OCI-LY1 (cell line): Measurements from ENCODE around the gene TRIM42.

Source experiments
- H2AFZ ChIP-seq: fragments of 200-600 bp; sonication (generic), shearing (Covaris generic); 2 replicates; pipeline ENCODE4 v1.6.0; 2014; ENCODE audit warnings: antibody characterized with exemption, mild to moderate bottlenecking, low read length
- H3F3A ChIP-seq: fragments of 200-600 bp; sonication (generic), shearing (Covaris generic); 2 replicates; pipeline ENCODE4 v1.6.0; 2014; ENCODE audit warnings: mild to moderate bottlenecking, antibody characterized with exemption, low read length, moderate library complexity; ENCODE audit not compliant: insufficient read depth
- H3K27ac ChIP-seq: fragments of 200-600 bp; sonication (generic); 2 replicates; pipeline ENCODE4 v1.5.1; 2014; ENCODE audit warnings: low read length, mixed run types, mild to moderate bottlenecking, low read depth; ENCODE audit not compliant: poor library complexity, severe bottlenecking
- H3K27me3 ChIP-seq: fragments of 200-600 bp; sonication (generic); 2 replicates; pipeline ENCODE4 v1.6.0; 2014; ENCODE audit warnings: antibody characterized with exemption, mild to moderate bottlenecking, low read length, moderate library complexity; ENCODE audit not compliant: insufficient read depth
- H3K36me3 ChIP-seq: fragments of 200-600 bp; sonication (generic); 2 replicates; pipeline ENCODE4 v1.6.1; 2014; ENCODE audit warnings: mild to moderate bottlenecking, antibody characterized with exemption, low read length, moderate library complexity, mixed read lengths; ENCODE audit not compliant: insufficient read depth
- H3K4me1 ChIP-seq: fragments of 200-600 bp; sonication (generic); 2 replicates; pipeline ENCODE4 v1.5.1; 2014; ENCODE audit warnings: mild to moderate bottlenecking, low read length, moderate library complexity; ENCODE audit not compliant: insufficient read depth, severe bottlenecking
- H3K4me2 ChIP-seq: fragments of 200-600 bp; sonication (generic), shearing (Covaris generic); 2 replicates; pipeline ENCODE4 v1.6.1; 2014; ENCODE audit warnings: low read length
- H3K4me3 ChIP-seq: fragments of 200-600 bp; sonication (generic); 2 replicates; pipeline ENCODE4 v1.5.1; 2014; ENCODE audit warnings: low read length, low read depth, mild to moderate bottlenecking, mixed read lengths; ENCODE audit not compliant: poor library complexity, severe bottlenecking
- H3K79me2 ChIP-seq: fragments of 200-600 bp; shearing (Covaris generic); 2 replicates; pipeline ENCODE4 v1.6.1; 2016; ENCODE audit warnings: mixed run types, low read length, mixed read lengths; ENCODE audit not compliant: insufficient read depth
- H3K9ac ChIP-seq: fragments of 200-600 bp; sonication (generic), shearing (Covaris generic); 2 replicates; pipeline ENCODE4 v1.6.1; 2014; ENCODE audit warnings: mild to moderate bottlenecking, low read length, mixed read lengths
- H3K9me2 ChIP-seq: fragments of 200-600 bp; sonication (generic), shearing (Covaris generic); 2 replicates; pipeline ENCODE4 v1.6.1; 2014; ENCODE audit warnings: low read depth, mild to moderate bottlenecking, low read length, mixed read lengths
- H3K9me3 ChIP-seq: fragments of 200-600 bp; shearing (Covaris generic); 2 replicates; pipeline ENCODE4 v1.6.1; 2014; ENCODE audit warnings: low read length, mixed read lengths
- H4K20me1 ChIP-seq: fragments of 200-600 bp; sonication (generic), shearing (Covaris generic); 2 replicates; pipeline ENCODE4 v1.6.0; 2016; ENCODE audit warnings: mild to moderate bottlenecking, low read length; ENCODE audit not compliant: insufficient read depth
- CTCF ChIP-seq: fragments of 200-600 bp; sonication (generic), shearing (Covaris generic); IDR thresholded peaks from 2 replicates; pipeline ENCODE4 v1.5.1; 2017; ENCODE audit warnings: mild to moderate bottlenecking, antibody characterized with exemption, low read length, moderate library complexity, mixed read lengths
- EZH2 ChIP-seq: fragments of 200-600 bp; sonication (generic), shearing (Covaris generic); IDR thresholded peaks from 2 replicates; pipeline ENCODE4 v1.8.0; 2017; ENCODE audit warnings: borderline replicate concordance, mixed run types, mild to moderate bottlenecking, antibody characterized with exemption, low read length, moderate library complexity, mixed read lengths

Gene TRIM42

GRCh38 chr3:140651287-140651686 lies 26.6 kb upstream of the TRIM42 start:
- no peak overlapping the region for H3K9ac ChIP-seq
- H3K4me1 ChIP-seq, result no peaks in the 10 kb centered on the region
- no peak overlapping the region for H2AFZ ChIP-seq
- no peaks in the 10 kb centered on the region for H3K9me2 ChIP-seq
- H3K9me3 ChIP-seq, result no peaks in the 10 kb centered on the region
- no peak overlapping the region for H3K4me3 ChIP-seq
- H3K4me2 ChIP-seq, result no peak overlapping the region
- no peaks in the 10 kb centered on the region for H3K79me2 ChIP-seq
- no peak for TF ChIP-seq CTCF
- TF ChIP-seq EZH2, result no peak
- H3K27ac ChIP-seq, result no peak overlapping the region
- H3K27me3 ChIP-seq, result no peaks in the 10 kb centered on the region
- H4K20me1 ChIP-seq, result no peaks in the 10 kb centered on the region
- H3K36me3 ChIP-seq, result no peaks in the 10 kb centered on the region
- no peaks in the 10 kb centered on the region for H3F3A ChIP-seq

GRCh38 chr3:140655678-140656077 lies 22.2 kb upstream of the TRIM42 start:
- H3K27ac ChIP-seq, result no peak overlapping the region
- no peak overlapping the region for H3K9ac ChIP-seq
- H3F3A ChIP-seq, result no peaks in the 10 kb centered on the region
- no peaks in the 10 kb centered on the region for H3K9me2 ChIP-seq
- H3K27me3 ChIP-seq, result no peaks in the 10 kb centered on the region
- H3K4me2 ChIP-seq, result no peak overlapping the region
- no peak overlapping the region for H2AFZ ChIP-seq
- TF ChIP-seq EZH2, result no peak
- TF ChIP-seq CTCF, result no peak
- H4K20me1 ChIP-seq, result no peaks in the 10 kb centered on the region
- no peaks in the 10 kb centered on the region for H3K4me1 ChIP-seq
- H3K79me2 ChIP-seq, result no peaks in the 10 kb centered on the region
- H3K9me3 ChIP-seq, result no peaks in the 10 kb centered on the region
- H3K4me3 ChIP-seq, result no peak overlapping the region
- no peaks in the 10 kb centered on the region for H3K36me3 ChIP-seq

- TF ChIP-seq CTCF, result no peak
- no peak for TF ChIP-seq EZH2
- H3K79me2 ChIP-seq, result no peaks in the 10 kb centered on the region
- H4K20me1 ChIP-seq, result no peaks in the 10 kb centered on the region
- H3F3A ChIP-seq, result no peaks in the 10 kb centered on the region
- H3K9me2 ChIP-seq, result no peaks in the 10 kb centered on the region
- no peaks in the 10 kb centered on the region for H3K4me1 ChIP-seq
- H3K4me3 ChIP-seq, result no peak overlapping the region
- 0 out of 2 replicates have a peak, but pooled peaks cover 2% of the 10 kb centered on the region for H3K9me3 ChIP-seq
- no peaks in the 10 kb centered on the region for H3K36me3 ChIP-seq
- H3K9ac ChIP-seq, result no peak overlapping the region
- no peak overlapping the region for H3K27ac ChIP-seq
- no peak overlapping the region for H3K4me2 ChIP-seq
- no peak overlapping the region for H2AFZ ChIP-seq
- no peaks in the 10 kb centered on the region for H3K27me3 ChIP-seq
These were observed 13.8 kb upstream of the TRIM42 start for GRCh38 chr3:140664111-140664510.
